IMR-90 (cell line): Measurements from ENCODE around the gene PTCH1. TPM values are rescaled to one million over a fixed set of nuclear protein-coding genes. Genes with fewer than 3 reads are reported as not detected.

ENCODE experiments used
- ATAC-seq: fragments of 200-7000 bp; cut with Tn5 transposase; 2 replicates; pipeline ENCODE4 v1.9.1; 2020; ENCODE audit warnings: low read depth, mild to moderate bottlenecking, moderate library complexity
- BruUV-seq: library from RNA; stranded (reverse); fragments of 400-500 nt; replicated peaks from 2 replicates; lab custom pipeline; 2021; lab: Mats Ljungman, UMichigan
- CTCF ChIA-PET: fragments of 300-600 bp; formaldehyde crosslinking; extraction: SDS; loops from one replicate; lab custom pipeline; 2021; ENCODE audit warnings: antibody characterized with exemption; lab: Yijun Ruan, JAX
- POLR2A ChIA-PET: fragments of 300-600 bp; sonication (Branson Sonifier 250); formaldehyde crosslinking; loops from one replicate; lab custom pipeline; 2022; ENCODE audit warnings: antibody characterized with exemption; ENCODE audit not compliant: unreplicated experiment; lab: Charles Lee
- DNase-seq: peaks from one replicate; pipeline ENCODE4 v3.0.0; 2013
- H2AFZ ChIP-seq: replicated peaks from 2 replicates; pipeline ENCODE3; 2013; ENCODE audit warnings: low read length, mild to moderate bottlenecking; ENCODE audit not compliant: poor library complexity
- H2AK5ac ChIP-seq: 2 replicates; pipeline ENCODE4 v1.6.1; 2013; ENCODE audit warnings: low read depth, low read length, inconsistent platforms
- H2AK9ac ChIP-seq: replicated peaks from 2 replicates; pipeline ENCODE3; 2013; ENCODE audit warnings: mild to moderate bottlenecking, low read depth, low read length, moderate library complexity; ENCODE audit not compliant: poor library complexity
- H2BK120ac ChIP-seq: 2 replicates; pipeline ENCODE4 v1.6.1; 2013; ENCODE audit warnings: low read depth, low read length, inconsistent platforms
- H2BK15ac ChIP-seq: 3 replicates; pipeline ENCODE4 v1.6.1; 2013; ENCODE audit warnings: low read depth, low read length, inconsistent platforms
- H2BK20ac ChIP-seq: 2 replicates; pipeline ENCODE4 v1.6.1; 2013; ENCODE audit warnings: low read depth, mild to moderate bottlenecking, inconsistent platforms, low read length, moderate library complexity
- H2BK5ac ChIP-seq: 2 replicates; pipeline ENCODE4 v1.6.1; 2013; ENCODE audit warnings: mild to moderate bottlenecking, low read depth, low read length, inconsistent platforms; ENCODE audit not compliant: poor library complexity, severe bottlenecking
- H3K14ac ChIP-seq: replicated peaks from 2 replicates; pipeline ENCODE4 v1.6.1; 2013; ENCODE audit warnings: low read depth, low read length, inconsistent platforms
- H3K18ac ChIP-seq: 2 replicates; pipeline ENCODE4 v1.6.1; 2013; ENCODE audit warnings: low read depth, low read length, control low read depth
- H3K23ac ChIP-seq: 2 replicates; pipeline ENCODE4 v1.6.1; 2013; ENCODE audit warnings: low read depth, low read length, inconsistent platforms
- H3K27ac ChIP-seq: 2 replicates; pipeline ENCODE4 v1.5.1; 2013; ENCODE audit warnings: mild to moderate bottlenecking, control low read depth, low read length; ENCODE audit not compliant: insufficient read depth
- H3K27me3 ChIP-seq: 2 replicates; pipeline ENCODE4 v1.6.1; 2013; ENCODE audit warnings: low read length; ENCODE audit not compliant: control insufficient read depth, insufficient read depth
- H3K36me3 ChIP-seq: 2 replicates; pipeline ENCODE4 v1.6.1; 2013; ENCODE audit warnings: low read length, mixed read lengths; ENCODE audit not compliant: control insufficient read depth, insufficient read depth
- H3K4ac ChIP-seq: 2 replicates; pipeline ENCODE4 v1.6.1; 2013; ENCODE audit warnings: low read depth, low read length, inconsistent platforms
- H3K4me1 ChIP-seq: 2 replicates; pipeline ENCODE4 v1.6.1; 2013; ENCODE audit warnings: low read length, mixed read lengths; ENCODE audit not compliant: control insufficient read depth, insufficient read depth
- H3K4me2 ChIP-seq: 2 replicates; pipeline ENCODE4 v1.6.1; 2013; ENCODE audit warnings: low read depth, mild to moderate bottlenecking, control low read depth, low read length, moderate library complexity
- H3K4me3 ChIP-seq: 2 replicates; pipeline ENCODE4 v1.5.1; 2013; ENCODE audit warnings: low read depth, mild to moderate bottlenecking, control low read depth, low read length, moderate library complexity; ENCODE audit not compliant: insufficient read depth
- H3K56ac ChIP-seq: 2 replicates; pipeline ENCODE4 v1.6.1; 2013; ENCODE audit warnings: low read length, inconsistent platforms; ENCODE audit not compliant: insufficient read depth; ENCODE audit errors: extremely low read depth
- H3K79me1 ChIP-seq, 2 experiments: 2 replicates each; pipeline ENCODE4 v1.6.1; 2013; ENCODE audit warnings: low read length in 2 of 2, inconsistent platforms in 1 of 2, low read depth in 1 of 2
- H3K9ac ChIP-seq: 2 replicates; pipeline ENCODE4 v1.6.1; 2013; ENCODE audit warnings: low read depth, low read length, control low read depth
- H3K9me1 ChIP-seq: 2 replicates; pipeline ENCODE4 v1.6.1; 2013; ENCODE audit warnings: low read length, inconsistent platforms; ENCODE audit not compliant: insufficient read depth
- H3K9me3 ChIP-seq: 2 replicates; pipeline ENCODE4 v1.6.1; 2013; ENCODE audit warnings: low read length; ENCODE audit not compliant: control insufficient read depth, insufficient read depth
- H4K20me1 ChIP-seq: 2 replicates; pipeline ENCODE4 v1.6.1; 2013; ENCODE audit warnings: low read length, inconsistent platforms; ENCODE audit not compliant: insufficient read depth
- H4K5ac ChIP-seq: 2 replicates; pipeline ENCODE4 v1.6.1; 2013; ENCODE audit warnings: mild to moderate bottlenecking, low read depth, low read length, control low read depth
- H4K8ac ChIP-seq, 2 experiments: 2 replicates each; pipeline ENCODE4 v1.6.1; 2013; ENCODE audit warnings: low read depth in 2 of 2, low read length in 2 of 2, control low read depth in 1 of 2, inconsistent platforms in 1 of 2
- H4K91ac ChIP-seq: 2 replicates; pipeline ENCODE4 v1.6.1; 2013; ENCODE audit warnings: low read depth, low read length, inconsistent platforms; ENCODE audit not compliant: insufficient read depth
- BHLHE40 ChIP-seq: fragments of 150-350 bp; IDR thresholded peaks from 2 replicates; pipeline ENCODE4 v1.6.1; 2016; ENCODE audit warnings: mild to moderate bottlenecking, low read depth, low read length
- CHD1 ChIP-seq: IDR thresholded peaks from 2 replicates; pipeline ENCODE4 v1.6.1; 2012; ENCODE audit warnings: low read depth, low read length, improper control_type of control experiment
- CTCF ChIP-seq: conservative IDR thresholded peaks from 2 replicates; pipeline ENCODE4 v1.5.1; 2012; ENCODE audit warnings: mild to moderate bottlenecking, low read depth, low read length, improper control_type of control experiment
- FOS ChIP-seq: fragments of 150-350 bp; IDR thresholded peaks from 2 replicates; pipeline ENCODE4 v1.6.1; 2016; ENCODE audit warnings: low read depth, low read length
- MAFK ChIP-seq: IDR thresholded peaks from 2 replicates; pipeline ENCODE4 v1.6.1; 2012; ENCODE audit warnings: low read depth, low read length, improper control_type of control experiment
- RCOR1 ChIP-seq: IDR thresholded peaks from 2 replicates; pipeline ENCODE4 v1.6.1; 2012; ENCODE audit warnings: mild to moderate bottlenecking, low read length, improper control_type of control experiment; ENCODE audit not compliant: insufficient replicate concordance
- WGBS, 2 experiments: methylation state at CpG; one replicate each; pipeline versions ENCODE4 v1.1.5 to v1.1.7; 2013; ENCODE audit warnings: missing lambda C conversion rate in 2 of 2; ENCODE audit not compliant: insufficient read length in 1 of 2; ENCODE audit errors: extremely low coverage in 2 of 2; 5-methylcytosine and 5-hydroxymethylcytosine counted together
- dilution Hi-C: fragments of 300-500 bp; cut with HindIII; formaldehyde crosslinking; loops from one replicate; pipeline ENCODE4 v1.14.3; 2018; ENCODE audit warnings: low sequenced_read_pairs; ENCODE audit not compliant: unreplicated experiment
- in situ Hi-C: fragments of 300-500 bp; cut with MboI; formaldehyde crosslinking; loops from 3 replicates; pipeline ENCODE4 v1.14.3; 2019; ENCODE audit warnings: low sequenced_read_pairs, inconsistent platforms, mixed read lengths
- intact Hi-C: fragments of 100-400 bp; cut with micrococcal nuclease; formaldehyde crosslinking; loops from 2 replicates; pipeline ENCODE4 v1.10.0; 2022
- polyA plus RNA-seq, 3 experiments: library from polyadenylated mRNA; depleted of rRNA; stranded (reverse); fragments of >200 nt; gene quantifications; 2 replicates each; pipeline ENCODE4 v1.2.3, GENCODE V29; 2012; ENCODE audit warnings: low replicate concordance in 1 of 3
- total RNA-seq: library from RNA; depleted of rRNA; stranded (reverse); fragments of >200 nt; gene quantifications from 2 replicates; pipeline ENCODE4 v1.2.3, GENCODE V29; 2012

Gene PTCH1
- total and polyA plus RNA-seq, 2 of the 4 experiments (the other 2 are of a cell fraction): 4.1 to 5.0 TPM

- POLR2A ChIA-PET: no interaction called here
- H3K27ac ChIP-seq: no peak overlapping the region
- H3K4ac ChIP-seq: no peak overlapping the region
- DNase-seq (no peak), ATAC-seq (no peak)
- H3K56ac ChIP-seq: no peak overlapping the region
- no peak overlapping the region for H3K18ac ChIP-seq
- no peak overlapping the region for H3K9ac ChIP-seq
- H3K79me1 ChIP-seq: peaks cover 23 to 51% of the 10 kb centered on the region in 2 experiments; a peak in 3 of 4 replicates
- H4K5ac ChIP-seq: no peak overlapping the region
- H2AK5ac ChIP-seq: no peak overlapping the region
- TF ChIP-seq RCOR1: no peak
- TF ChIP-seq MAFK: no peak
- no peak for TF ChIP-seq BHLHE40
- TF ChIP-seq FOS: no peak
- no peak for TF ChIP-seq CHD1
- no peak for TF ChIP-seq CTCF
- in situ Hi-C loops (no loop called here), dilution Hi-C loops (no loop called here), intact Hi-C loops (no loop called here)
- peaks cover 4% of the 10 kb centered on the region; the same call in 1 of the 2 replicates for H3K36me3 ChIP-seq
- H3K9me3 ChIP-seq: no peaks in the 10 kb centered on the region
- H4K20me1 ChIP-seq: peaks cover 35% of the 10 kb centered on the region
- no TSS peak for BruUV-seq
- no peak overlapping the region for H3K4me3 ChIP-seq
- 90% methylated on average over 3 of the region's 8 CpGs; no CpG with 5 or more reads in 1 of the 2 experiments for WGBS, 2 experiments
- no peak overlapping the region for H4K8ac ChIP-seq
- no peak overlapping the region for H2BK120ac ChIP-seq
- no peak overlapping the region for H2BK20ac ChIP-seq
- H2BK15ac ChIP-seq: no peak overlapping the region
- no peak overlapping the region for H2AK9ac ChIP-seq
- H3K27me3 ChIP-seq: no peaks in the 10 kb centered on the region
- no peak overlapping the region for H3K14ac ChIP-seq
- CTCF ChIA-PET: no interaction called here
- H3K4me2 ChIP-seq: no peak overlapping the region
- H3K9me1 ChIP-seq: 0 out of 2 replicates have a peak, but pooled peaks cover 4% of the 10 kb centered on the region
- H3K4me1 ChIP-seq: peaks cover 3% of the 10 kb centered on the region; the same call in 1 of the 2 replicates
- H4K91ac ChIP-seq: no peak overlapping the region
- H3K23ac ChIP-seq: no peak overlapping the region
- no peak overlapping the region for H2BK5ac ChIP-seq
- H2AFZ ChIP-seq: no peak overlapping the region
These were observed 25.0 kb downstream of the PTCH1 start for GRCh38 chr9:95491543-95492320.
